Measurements from ENCODE around the gene HDAC6.

GRCh38 chrX:48829016-48829735 is 27.3 kb downstream of the HDAC6 start:
- TF ChIP-seq, protein P1, sequence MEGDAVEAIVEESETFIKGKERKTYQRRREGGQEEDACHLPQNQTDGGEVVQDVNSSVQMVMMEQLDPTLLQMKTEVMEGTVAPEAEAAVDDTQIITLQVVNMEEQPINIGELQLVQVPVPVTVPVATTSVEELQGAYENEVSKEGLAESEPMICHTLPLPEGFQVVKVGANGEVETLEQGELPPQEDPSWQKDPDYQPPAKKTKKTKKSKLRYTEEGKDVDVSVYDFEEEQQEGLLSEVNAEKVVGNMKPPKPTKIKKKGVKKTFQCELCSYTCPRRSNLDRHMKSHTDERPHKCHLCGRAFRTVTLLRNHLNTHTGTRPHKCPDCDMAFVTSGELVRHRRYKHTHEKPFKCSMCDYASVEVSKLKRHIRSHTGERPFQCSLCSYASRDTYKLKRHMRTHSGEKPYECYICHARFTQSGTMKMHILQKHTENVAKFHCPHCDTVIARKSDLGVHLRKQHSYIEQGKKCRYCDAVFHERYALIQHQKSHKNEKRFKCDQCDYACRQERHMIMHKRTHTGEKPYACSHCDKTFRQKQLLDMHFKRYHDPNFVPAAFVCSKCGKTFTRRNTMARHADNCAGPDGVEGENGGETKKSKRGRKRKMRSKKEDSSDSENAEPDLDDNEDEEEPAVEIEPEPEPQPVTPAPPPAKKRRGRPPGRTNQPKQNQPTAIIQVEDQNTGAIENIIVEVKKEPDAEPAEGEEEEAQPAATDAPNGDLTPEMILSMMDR (IDR thresholded peaks at IDR 0.05 in 2 of 3, conservative IDR thresholded peaks at IDR 0.05 in 1 of 3; ENCODE audit: control insufficient read depth in 2 of 3, extremely low read depth in 1 of 3, insufficient read depth in 1 of 3, low read depth in 3 of 3, low read length in 3 of 3), result no peak
- no peak for TF ChIP-seq CUX1 (IDR thresholded peaks at IDR 0.05; ENCODE audit: insufficient replicate concordance, low read depth, low read length)
- no peak for TF ChIP-seq POLR2A (IDR thresholded peaks at IDR 0.05; ENCODE audit: low read depth, low read length)
